Stimulated activated CD4-positive, alpha-beta T cell treated with anti-CD3 and anti-CD28 coated beads, TNF-alpha, amount 100 ng/mL, for 24 hours (primary cell): ENCODE results near the gene CAMK2A.
"Not testable (repeated sequence)": the region's sequence is repeated elsewhere in the genome, so short reads cannot be mapped to it uniquely, and the experiment has no call there.

ENCODE experiments used
- DNase-seq, 3 experiments: peaks; one replicate each; pipeline ENCODE4 v3.0.0-alpha.2; 2020; ENCODE audit warnings: low read depth in 3 of 3

Gene CAMK2A

DNA sequence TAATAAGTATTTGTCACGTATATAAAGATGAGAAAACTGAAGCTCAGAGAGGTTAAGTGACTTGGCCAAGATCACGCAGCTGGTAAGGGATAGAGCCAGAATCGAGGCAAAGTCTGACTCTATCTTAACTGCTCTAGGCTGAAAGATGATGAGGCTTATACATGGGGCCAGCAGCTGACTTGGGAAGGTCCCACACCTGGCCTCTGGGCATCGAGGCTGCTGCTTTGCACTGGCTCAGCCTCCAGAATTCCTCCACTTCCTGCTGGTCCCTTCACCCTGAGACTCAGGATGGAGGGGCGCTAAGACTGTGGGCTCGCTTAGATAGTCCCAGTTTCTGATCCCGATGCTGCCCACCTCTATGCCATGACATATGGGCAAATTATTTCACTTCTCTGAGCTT, 35.2 kb downstream of the CAMK2A start:
- no peak for DNase-seq

GRCh38 chr5:150253416-150254208, 36.0 kb downstream of the CAMK2A start:
- no peak for DNase-seq

DNA sequence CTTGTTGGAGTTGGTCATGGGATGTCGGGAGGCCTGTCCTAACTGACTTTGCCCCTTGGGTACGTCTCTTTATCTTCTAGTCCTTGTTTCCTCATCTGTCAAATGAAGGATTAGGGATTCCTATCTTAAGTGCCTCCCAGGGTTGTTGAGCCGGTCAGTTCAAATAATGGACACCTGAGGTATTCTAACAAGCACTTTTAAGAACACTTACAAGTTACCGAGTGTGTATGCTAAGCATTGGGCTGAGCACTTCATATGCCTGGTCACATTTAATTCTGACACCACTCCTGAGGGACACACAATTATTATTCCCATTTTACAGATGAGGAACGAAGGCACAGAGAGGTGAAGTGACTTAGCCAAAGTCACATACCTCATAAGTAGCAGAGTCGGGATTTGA, 37.1 kb downstream of the CAMK2A start:
- DNase-seq: no peak

DNA sequence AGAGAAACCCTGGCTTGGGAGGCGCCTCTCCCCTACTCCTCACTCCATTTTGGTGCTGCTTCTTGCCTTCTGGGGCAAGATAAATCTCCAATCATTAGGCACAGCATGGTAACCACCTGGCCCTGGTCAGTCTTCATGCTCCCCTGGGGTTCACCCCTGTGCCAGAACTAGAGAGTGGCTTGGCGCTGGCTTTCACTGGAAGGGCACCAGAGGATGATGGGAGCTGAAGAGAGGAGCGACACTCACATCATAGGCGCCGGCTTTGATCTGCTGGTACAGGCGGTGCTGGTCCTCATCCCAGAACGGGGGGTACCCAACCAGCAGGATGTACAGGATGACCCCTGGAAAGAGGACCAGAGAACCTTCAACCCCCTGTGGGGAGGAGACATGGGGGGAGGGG, 38.1 kb downstream of the CAMK2A start:
- DNase-seq: no peak

- no peak for DNase-seq
Measured at GRCh38 chr5:150249744-150250143, 39.8 kb downstream of the CAMK2A start.

GRCh38 chr5:150248946-150249345, 40.6 kb downstream of the CAMK2A start:
- no peak for DNase-seq

DNA sequence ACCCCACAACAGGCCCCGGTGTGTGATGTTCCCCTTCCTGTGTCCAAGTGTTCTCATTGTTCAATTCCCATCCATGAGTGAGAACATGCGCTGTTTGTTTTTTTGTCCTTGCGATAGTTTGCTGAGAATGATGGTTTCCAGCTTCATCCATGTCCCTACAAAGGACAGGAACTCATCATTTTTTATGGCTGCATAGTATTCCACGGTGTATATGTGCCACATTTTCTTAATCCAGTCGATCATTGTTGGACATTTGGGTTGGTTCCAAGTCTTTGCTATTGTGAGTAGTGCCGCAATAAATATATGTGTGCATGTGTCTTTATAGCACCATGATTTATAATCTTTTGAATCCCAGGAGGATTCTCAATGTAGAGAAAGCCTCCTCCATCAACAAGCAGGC, 41.1 kb downstream of the CAMK2A start:
- DNase-seq: not testable (repeated sequence)

GRCh38 chr5:150247726-150248125, 41.8 kb downstream of the CAMK2A start:
- DNase-seq: no peak

DNA sequence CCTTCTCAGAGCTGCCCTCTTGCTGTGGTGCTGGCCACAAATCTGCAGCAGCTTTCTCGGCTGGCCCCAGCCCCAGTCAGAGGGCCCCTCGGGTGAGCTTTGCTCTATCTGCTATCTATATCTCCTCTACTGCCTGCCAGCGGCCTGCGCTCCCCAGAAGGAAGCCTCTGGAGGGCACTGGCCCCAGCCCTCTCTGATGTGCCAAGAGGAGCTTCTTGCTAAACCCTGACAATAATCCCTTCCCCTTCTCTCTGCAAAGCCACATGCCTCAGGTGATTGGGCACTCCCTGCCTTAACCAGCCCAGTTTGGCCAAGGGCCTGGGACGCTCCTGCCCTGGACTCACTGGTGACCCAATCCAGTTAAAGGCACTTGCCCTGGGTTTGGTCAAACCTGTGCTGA, 42.7 kb downstream of the CAMK2A start:
- no peak for DNase-seq

DNA sequence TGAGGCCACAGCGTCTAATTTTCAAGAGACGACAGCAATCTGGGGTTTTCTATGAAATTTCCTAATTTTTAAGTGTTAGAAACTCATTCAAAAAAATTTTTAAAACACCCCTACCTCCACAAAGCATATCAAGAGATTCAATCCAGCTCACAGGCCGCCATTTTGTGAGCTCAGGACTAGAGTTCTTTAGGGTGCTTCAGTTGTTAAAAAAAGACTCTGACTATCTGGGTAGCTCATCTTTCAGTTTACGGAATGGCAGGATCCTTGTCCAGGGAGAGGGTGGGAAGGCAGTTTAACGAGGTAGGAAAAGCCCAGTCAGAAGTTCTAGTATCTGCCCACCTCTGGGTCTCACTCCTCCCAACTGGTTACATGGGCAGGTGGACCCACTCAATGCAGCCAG, 43.1 kb downstream of the CAMK2A start:
- DNase-seq: no peak

DNA sequence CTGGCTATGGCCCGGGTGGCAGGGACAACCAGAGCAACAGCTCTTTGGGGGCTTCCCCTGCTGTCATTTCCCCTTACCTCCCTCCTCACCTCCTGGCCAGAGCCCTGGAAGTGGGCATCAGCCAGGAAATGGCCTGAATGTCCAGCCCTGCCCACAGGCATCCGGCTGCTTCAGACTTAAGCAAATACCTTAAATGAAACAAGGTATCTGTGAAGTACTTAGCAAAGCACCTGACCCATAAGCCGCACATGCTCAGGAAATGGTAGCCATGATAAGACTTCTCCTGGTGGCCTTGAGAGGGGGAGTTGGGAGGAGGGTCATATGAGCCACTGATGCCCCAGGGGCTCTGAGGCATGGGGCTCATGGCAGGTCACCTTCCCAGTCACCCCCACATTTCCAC, 43.8 kb downstream of the CAMK2A start:
- no peak for DNase-seq

DNA sequence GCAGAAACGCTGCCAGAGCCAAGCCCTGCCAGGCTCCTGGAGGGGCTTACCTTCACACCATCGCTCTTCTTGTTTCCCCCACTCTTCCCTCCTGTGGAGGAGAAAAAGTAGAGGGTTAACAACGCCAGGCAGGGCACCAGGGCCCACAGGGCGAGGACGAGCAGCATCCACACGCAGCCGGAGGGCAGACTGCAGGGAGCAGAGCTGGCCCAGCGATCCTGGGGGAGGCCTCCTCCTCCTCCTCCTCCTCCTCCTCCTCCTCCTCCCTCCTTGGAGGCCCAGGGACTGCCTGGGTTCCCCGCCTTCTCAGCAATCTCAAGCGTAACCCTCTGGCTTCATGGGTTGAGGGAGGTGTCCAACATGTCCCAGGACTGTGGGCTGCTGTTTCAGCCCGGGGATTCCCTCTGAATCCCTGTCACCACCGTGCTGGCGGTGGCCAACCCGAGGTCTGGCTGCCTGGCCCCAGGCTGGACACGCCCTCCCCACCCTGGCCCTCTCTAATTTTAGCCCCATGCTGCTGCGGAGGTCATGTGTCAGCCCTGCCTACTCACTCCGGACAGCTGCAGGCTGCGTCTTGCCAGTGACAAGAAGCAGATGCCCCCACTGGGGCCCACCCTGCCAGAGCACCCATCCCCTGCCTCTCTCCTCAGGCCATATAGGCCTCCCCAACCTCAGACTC, 44.3 kb downstream of the CAMK2A start:
- no peak for DNase-seq

GRCh38 chr5:150244209-150244608, 45.4 kb downstream of the CAMK2A start:
- no peak for DNase-seq

- DNase-seq: no peak
Measured at GRCh38 chr5:150243590-150243989, 46.0 kb downstream of the CAMK2A start.

- no peak for DNase-seq
Measured at GRCh38 chr5:150242251-150242894, 47.2 kb downstream of the CAMK2A start.

GRCh38 chr5:150241298-150242160, 48.0 kb downstream of the CAMK2A start:
- no peak for DNase-seq

DNA sequence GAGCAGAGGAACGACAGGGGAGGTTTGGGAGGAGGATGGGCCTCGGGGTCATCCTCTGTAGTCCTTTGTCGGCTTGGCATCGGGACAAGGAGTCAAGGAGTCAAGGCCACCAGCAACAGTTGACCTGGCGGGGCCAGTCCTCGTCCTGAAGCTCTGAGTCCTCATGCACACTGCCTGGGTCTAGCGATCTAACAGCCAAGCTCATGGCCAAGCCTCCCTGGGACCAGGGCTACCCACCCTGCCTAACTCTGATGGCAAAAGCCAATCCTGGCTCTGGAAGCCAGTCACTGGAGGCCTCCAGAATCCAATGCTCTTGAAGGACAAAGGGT, 49.8 kb downstream of the CAMK2A start:
- no peak for DNase-seq

GRCh38 chr5:150239099-150239793, 50.3 kb downstream of the CAMK2A start:
- DNase-seq: no peak

DNA sequence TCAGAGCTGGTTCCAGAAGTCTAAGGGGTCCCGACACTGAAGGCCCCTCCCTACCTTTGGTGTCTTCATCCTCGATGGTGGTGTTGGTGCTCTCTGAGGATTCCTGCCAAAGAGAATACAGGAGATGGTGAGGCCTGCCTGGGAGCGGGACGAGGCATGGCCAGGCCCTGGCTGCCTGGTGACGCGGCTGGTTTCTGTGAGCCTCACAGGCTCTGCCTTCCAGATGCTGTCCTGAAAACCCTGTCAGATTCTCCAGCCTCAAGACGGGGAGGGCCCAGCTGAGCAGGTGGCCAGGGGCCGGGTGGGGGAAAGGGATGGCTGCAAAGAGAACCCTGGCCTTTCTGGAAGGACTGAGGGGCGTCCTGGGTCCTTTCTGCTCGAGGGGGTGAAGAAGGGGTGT, 50.9 kb downstream of the CAMK2A start:
- DNase-seq: no peak

GRCh38 chr5:150236981-150237754, 52.4 kb downstream of the CAMK2A start:
- DNase-seq: no peak

- DNase-seq: no peak
Measured at GRCh38 chr5:150236313-150236712, 53.3 kb downstream of the CAMK2A start.
